ENCODE measurements around the gene PTPN18. TPM values are rescaled to one million over a fixed set of nuclear protein-coding genes. Genes with fewer than 3 reads are reported as not detected.
A peak's percentile ranks its signal among the peaks of the same experiment; 100 is the strongest.
"Not testable (repeated sequence)": the region's sequence is repeated elsewhere in the genome, so short reads cannot be mapped to it uniquely, and the experiment has no call there.

Gene PTPN18
- total RNA-seq, 1 donor from 2014 or later: 16.3 TPM

GRCh38 chr2:130328710-130329109 is 27.1 kb upstream of the PTPN18 start:
- no peak for DNase-seq (ENCODE audit: low spot score)
- Mint-ChIP-seq H3K27me3 (ENCODE audit: unreplicated experiment) (peaks cover 6% of the 10 kb centered on the region), H3K4me3 (ENCODE audit: unreplicated experiment) (no peak overlapping the region), H3K27ac (ENCODE audit: unreplicated experiment) (no peak overlapping the region), H3K36me3 (ENCODE audit: low read depth, unreplicated experiment) (no peaks in the 10 kb centered on the region), H3K4me1 (ENCODE audit: unreplicated experiment) (peaks cover 3% of the 10 kb centered on the region), H3K9me3 (ENCODE audit: unreplicated experiment) (no peaks in the 10 kb centered on the region)
- TF ChIP-seq CTCF (IDR thresholded peaks at IDR 0.05; ENCODE audit: unreplicated experiment): no peak

GRCh38 chr2:130332271-130333073 is 23.4 kb upstream of the PTPN18 start:
- Mint-ChIP-seq H3K4me3 (ENCODE audit: unreplicated experiment) (no peak overlapping the region), H3K27me3 (ENCODE audit: unreplicated experiment) (peaks cover 15% of the 10 kb centered on the region), H3K36me3 (ENCODE audit: low read depth, unreplicated experiment) (peaks cover 5% of the 10 kb centered on the region), H3K27ac (ENCODE audit: unreplicated experiment) (no peak overlapping the region), H3K4me1 (ENCODE audit: unreplicated experiment) (peaks cover 10% of the 10 kb centered on the region), H3K9me3 (ENCODE audit: unreplicated experiment) (no peaks in the 10 kb centered on the region)
- TF ChIP-seq CTCF (IDR thresholded peaks at IDR 0.05; ENCODE audit: unreplicated experiment): peak; percentile 88
- DNase-seq (ENCODE audit: low spot score): peak; percentile 86

- H3K9me3 Mint-ChIP-seq (ENCODE audit: unreplicated experiment); H3K27ac Mint-ChIP-seq (ENCODE audit: unreplicated experiment); H3K36me3 Mint-ChIP-seq (ENCODE audit: low read depth, unreplicated experiment); H3K4me3 Mint-ChIP-seq (ENCODE audit: unreplicated experiment); DNase-seq (ENCODE audit: low spot score): not testable (repeated sequence)
- peaks cover 14% of the 10 kb centered on the region for H3K4me1 Mint-ChIP-seq (ENCODE audit: unreplicated experiment)
- H3K27me3 Mint-ChIP-seq (ENCODE audit: unreplicated experiment): peaks cover 18% of the 10 kb centered on the region
Observed at GRCh38 chr2:130333253-130333652, 22.6 kb upstream of the PTPN18 start.

GRCh38 chr2:130334026-130334425 is 21.8 kb upstream of the PTPN18 start:
- no peaks in the 10 kb centered on the region for H3K9me3 Mint-ChIP-seq (ENCODE audit: unreplicated experiment)
- peaks cover 11% of the 10 kb centered on the region for H3K4me1 Mint-ChIP-seq (ENCODE audit: unreplicated experiment)
- peaks cover 5% of the 10 kb centered on the region for H3K36me3 Mint-ChIP-seq (ENCODE audit: low read depth, unreplicated experiment)
- no peak for TF ChIP-seq CTCF (IDR thresholded peaks at IDR 0.05; ENCODE audit: unreplicated experiment)
- no peak overlapping the region for H3K27ac Mint-ChIP-seq (ENCODE audit: unreplicated experiment)
- DNase-seq (ENCODE audit: low spot score): no peak
- peaks cover 18% of the 10 kb centered on the region for H3K27me3 Mint-ChIP-seq (ENCODE audit: unreplicated experiment)
- no peak overlapping the region for H3K4me3 Mint-ChIP-seq (ENCODE audit: unreplicated experiment)

GRCh38 chr2:130335226-130335625 is 20.6 kb upstream of the PTPN18 start:
- no peak overlapping the region for H3K4me3 Mint-ChIP-seq (ENCODE audit: unreplicated experiment)

More at GRCh38 chr2:130335226-130335625, 20.6 kb upstream of the PTPN18 start:
- Mint-ChIP-seq H3K27me3 (ENCODE audit: unreplicated experiment) (peaks cover 18% of the 10 kb centered on the region), H3K36me3 (ENCODE audit: low read depth, unreplicated experiment) (peaks cover 6% of the 10 kb centered on the region), H3K27ac (ENCODE audit: unreplicated experiment) (no peak overlapping the region), H3K4me1 (ENCODE audit: unreplicated experiment) (peaks cover 11% of the 10 kb centered on the region), H3K9me3 (ENCODE audit: unreplicated experiment) (no peaks in the 10 kb centered on the region)
- TF ChIP-seq CTCF (IDR thresholded peaks at IDR 0.05; ENCODE audit: unreplicated experiment): no peak
- no peak for DNase-seq (ENCODE audit: low spot score)

Measured in endothelial cell (in vitro differentiated cells).